GM12874 (cell line): Measurements from ENCODE around the gene LRPAP1.

Experiments
- CTCF ChIP-seq: IDR thresholded peaks from 2 replicates; pipeline ENCODE4 v1.5.1; 2011; ENCODE audit warnings: low read depth, mild to moderate bottlenecking, control low read depth, low read length, moderate library complexity; ENCODE audit not compliant: insufficient read depth

Gene LRPAP1

DNA sequence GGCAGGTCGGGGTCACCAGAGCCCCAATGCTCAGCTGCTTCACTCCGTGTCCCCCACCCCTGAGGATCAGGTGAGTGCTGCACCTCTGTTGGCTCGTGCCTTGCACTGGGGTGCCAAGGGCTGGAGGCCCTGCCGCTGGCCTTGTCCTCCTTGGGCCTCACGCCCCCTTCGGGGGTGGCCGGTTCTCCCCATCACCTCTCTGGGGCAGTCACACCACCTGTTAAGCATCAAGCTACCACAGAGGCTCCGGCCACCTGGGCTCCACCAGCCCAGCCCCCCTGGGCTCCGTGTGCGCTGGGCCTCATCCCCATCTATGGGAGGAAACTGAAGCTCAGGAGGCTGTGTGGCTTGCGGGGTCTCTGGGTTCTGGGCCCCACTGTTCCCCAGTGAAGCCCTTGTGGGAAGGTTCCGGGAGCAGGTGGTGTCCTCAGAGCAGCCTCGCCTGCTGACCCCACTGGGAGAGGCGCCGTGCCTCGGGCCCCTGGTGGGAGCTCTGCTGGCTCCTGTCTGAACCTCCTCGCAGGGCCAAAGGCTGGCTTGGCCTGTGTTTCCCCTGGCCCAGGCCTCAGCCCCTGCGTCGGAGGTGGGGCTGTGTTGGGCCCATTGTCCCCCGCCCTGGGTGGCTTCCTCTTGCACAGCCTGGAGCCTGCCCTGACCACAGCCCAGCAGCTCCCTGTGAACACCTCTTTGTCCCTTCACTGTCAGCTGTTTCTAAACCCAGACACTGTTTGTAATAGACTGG is 38.3 kb downstream of the LRPAP1 start:
- no peak for TF ChIP-seq CTCF

- TF ChIP-seq CTCF, result no peak
Observed at GRCh38 chr4:3492741-3493719, 39.2 kb downstream of the LRPAP1 start.

- no peak for TF ChIP-seq CTCF
Observed at GRCh38 chr4:3491681-3492405, 40.4 kb downstream of the LRPAP1 start.

DNA sequence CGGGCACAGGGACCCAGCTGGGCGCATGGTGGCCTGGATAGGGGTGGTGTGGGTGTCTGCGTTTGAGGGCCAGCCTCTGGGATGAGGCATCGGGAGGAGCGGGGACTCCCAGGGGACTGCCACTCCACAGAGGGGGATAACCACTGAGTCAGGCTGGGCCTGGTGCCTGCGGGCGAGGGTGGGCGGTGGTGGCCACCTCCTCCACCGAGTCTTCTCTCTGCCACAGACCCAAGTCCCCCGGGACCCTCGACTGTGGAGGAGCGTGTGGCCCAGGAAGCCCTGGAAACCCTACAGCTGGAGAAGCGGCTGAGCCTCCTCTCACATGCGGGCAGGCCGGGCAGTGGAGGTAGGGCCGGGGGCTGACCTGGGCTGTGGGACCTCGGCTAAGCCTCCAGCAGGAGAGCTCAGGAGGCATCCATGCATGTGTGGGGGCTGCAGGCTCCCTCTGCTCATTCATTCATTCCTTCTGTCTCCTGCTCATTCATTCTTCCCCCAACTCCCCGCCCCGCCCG is 42.7 kb downstream of the LRPAP1 start:
- no peak for TF ChIP-seq CTCF

GRCh38 chr4:3488820-3489219 is 43.4 kb downstream of the LRPAP1 start:
- TF ChIP-seq CTCF, result no peak

DNA sequence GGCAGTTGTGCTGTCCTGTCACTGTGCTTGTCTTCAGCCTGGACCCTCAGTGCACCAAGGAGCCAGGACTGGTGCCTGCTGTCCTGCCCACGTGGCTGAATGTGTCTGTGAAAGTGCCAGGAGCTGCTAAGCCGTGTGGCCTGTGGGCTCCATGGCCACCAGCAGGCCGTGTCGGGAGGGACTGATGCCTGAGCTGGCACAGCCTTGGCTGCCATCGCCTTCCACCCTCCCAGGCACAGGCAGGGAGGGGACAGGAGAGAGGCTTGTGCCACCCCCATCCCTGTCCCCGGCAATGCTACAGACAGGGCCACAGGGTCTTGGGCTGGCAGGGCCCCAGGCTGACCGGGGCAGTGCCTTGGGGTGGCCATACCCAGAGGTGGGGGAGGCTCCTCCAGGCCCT is 44.4 kb downstream of the LRPAP1 start:
- no peak for TF ChIP-seq CTCF
